ENCODE data around the gene FBXL7.

Gene FBXL7

GRCh38 chr5:15518786-15519185 lies 18.8 kb downstream of the FBXL7 start:
- TF ChIP-seq EZH2 (IDR thresholded peaks at IDR 0.05; ENCODE audit: borderline replicate concordance, low read length) (no peak), CTCF (IDR thresholded peaks at IDR 0.05; ENCODE audit: low read length) (no peak)
- H3K4me2 ChIP-seq (ENCODE audit: low read length) = no peak overlapping the region
- H3K9ac ChIP-seq (ENCODE audit: low read length) = no peak overlapping the region
- H3K9me3 ChIP-seq (ENCODE audit: low read length) = no peaks in the 10 kb centered on the region
- no peaks in the 10 kb centered on the region for H3K36me3 ChIP-seq (ENCODE audit: insufficient read depth, low read length)
- H3K27me3 ChIP-seq (ENCODE audit: insufficient read depth, low read length) = no peaks in the 10 kb centered on the region
- no peaks in the 10 kb centered on the region for H3K4me1 ChIP-seq (ENCODE audit: insufficient read depth, low read length, severe bottlenecking)
- no peaks in the 10 kb centered on the region for H4K20me1 ChIP-seq (ENCODE audit: insufficient read depth, low read length)
- no peak overlapping the region for H2AFZ ChIP-seq (ENCODE audit: low read length)
- no peaks in the 10 kb centered on the region for H3K9me2 ChIP-seq (ENCODE audit: low read depth, low read length)
- H3F3A ChIP-seq (ENCODE audit: insufficient read depth, low read length) = no peaks in the 10 kb centered on the region
- H3K4me3 ChIP-seq (ENCODE audit: low read depth, low read length, poor library complexity, severe bottlenecking) = no peak overlapping the region
- no peak overlapping the region for H3K27ac ChIP-seq (ENCODE audit: low read depth, low read length, poor library complexity, severe bottlenecking)
- no peaks in the 10 kb centered on the region for H3K79me2 ChIP-seq (ENCODE audit: insufficient read depth, low read length)

DNA sequence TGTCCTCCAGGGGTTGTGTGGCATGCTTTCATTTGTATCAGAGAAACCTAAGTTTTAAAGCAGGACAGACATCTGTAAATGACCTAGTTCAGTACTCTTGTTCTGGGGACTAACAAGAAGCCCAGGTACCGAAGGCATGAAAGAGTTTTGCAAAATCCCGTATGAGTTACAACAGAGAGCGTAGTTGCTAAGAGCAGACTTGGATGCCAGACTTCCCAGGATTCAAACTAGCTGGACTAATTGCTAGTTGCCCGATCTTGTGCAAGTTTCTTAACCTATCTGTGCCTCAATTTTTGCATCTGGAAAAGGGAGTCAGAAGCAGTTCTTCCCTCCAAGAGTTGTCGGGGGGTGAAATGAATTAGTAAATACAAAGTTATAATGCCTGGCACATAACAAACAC lies 20.9 kb downstream of the FBXL7 start:
- TF ChIP-seq EZH2 (IDR thresholded peaks at IDR 0.05; ENCODE audit: borderline replicate concordance, low read length) = no peak
- no peak for TF ChIP-seq CTCF (IDR thresholded peaks at IDR 0.05; ENCODE audit: low read length)
- H3K9me2 ChIP-seq (ENCODE audit: low read depth, low read length) = no peaks in the 10 kb centered on the region
- no peak overlapping the region for H3K4me2 ChIP-seq (ENCODE audit: low read length)
- H4K20me1 ChIP-seq (ENCODE audit: insufficient read depth, low read length) = no peaks in the 10 kb centered on the region
- H3K4me1 ChIP-seq (ENCODE audit: insufficient read depth, low read length, severe bottlenecking) = no peaks in the 10 kb centered on the region
- H3K27me3 ChIP-seq (ENCODE audit: insufficient read depth, low read length) = 0 out of 2 replicates have a peak, but pooled peaks cover 3% of the 10 kb centered on the region
- no peaks in the 10 kb centered on the region for H3F3A ChIP-seq (ENCODE audit: insufficient read depth, low read length)
- H3K9ac ChIP-seq (ENCODE audit: low read length) = no peak overlapping the region
- H3K27ac ChIP-seq (ENCODE audit: low read depth, low read length, poor library complexity, severe bottlenecking) = no peak overlapping the region
- no peaks in the 10 kb centered on the region for H3K36me3 ChIP-seq (ENCODE audit: insufficient read depth, low read length)
- no peak overlapping the region for H2AFZ ChIP-seq (ENCODE audit: low read length)
- no peaks in the 10 kb centered on the region for H3K9me3 ChIP-seq (ENCODE audit: low read length)
- H3K4me3 ChIP-seq (ENCODE audit: low read depth, low read length, poor library complexity, severe bottlenecking) = no peak overlapping the region
- no peaks in the 10 kb centered on the region for H3K79me2 ChIP-seq (ENCODE audit: insufficient read depth, low read length)

DNA sequence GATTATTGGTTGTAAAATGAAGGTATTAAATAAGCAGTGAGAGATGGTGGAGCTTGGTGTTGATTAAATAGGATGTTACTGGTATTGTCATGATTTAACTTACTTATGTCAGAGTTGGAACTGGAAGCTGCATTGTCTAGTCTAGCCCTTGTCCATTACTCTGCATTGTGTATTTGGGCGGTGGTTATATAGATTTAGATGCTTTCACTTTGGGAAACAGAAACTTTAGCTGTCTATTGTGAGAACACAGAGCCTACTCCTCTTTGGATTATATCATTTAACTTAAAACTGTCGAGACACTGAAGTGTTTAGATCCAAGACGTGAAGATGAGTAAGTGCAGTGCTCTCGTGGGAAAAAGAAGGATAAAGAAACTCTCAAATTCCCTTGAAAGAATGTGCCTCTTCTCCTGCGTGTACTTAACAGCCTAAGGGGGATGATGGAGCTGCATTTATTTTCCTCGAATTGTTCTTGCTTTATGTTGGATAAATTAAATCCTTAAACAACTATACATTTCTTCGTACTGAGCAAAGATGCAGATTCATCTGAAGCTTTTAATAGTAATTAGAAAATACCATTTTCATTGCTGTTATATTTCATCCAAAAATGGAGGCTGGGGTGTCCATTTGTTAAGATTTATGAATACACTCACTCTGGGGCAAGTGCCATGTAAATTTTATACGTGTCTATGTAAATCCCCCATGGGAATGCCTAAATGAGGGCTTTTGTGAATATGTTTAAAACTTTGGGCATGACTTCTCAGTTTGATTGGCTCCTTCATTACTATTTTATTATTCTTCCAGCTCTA lies 21.6 kb downstream of the FBXL7 start:
- no peaks in the 10 kb centered on the region for H3K79me2 ChIP-seq (ENCODE audit: insufficient read depth, low read length)
- H4K20me1 ChIP-seq (ENCODE audit: insufficient read depth, low read length) = no peaks in the 10 kb centered on the region
- H2AFZ ChIP-seq (ENCODE audit: low read length) = no peak overlapping the region
- H3K9ac ChIP-seq (ENCODE audit: low read length) = no peak overlapping the region
- no peaks in the 10 kb centered on the region for H3K9me3 ChIP-seq (ENCODE audit: low read length)
- TF ChIP-seq CTCF (IDR thresholded peaks at IDR 0.05; ENCODE audit: low read length) (no peak), EZH2 (IDR thresholded peaks at IDR 0.05; ENCODE audit: borderline replicate concordance, low read length) (no peak)
- H3K4me1 ChIP-seq (ENCODE audit: insufficient read depth, low read length, severe bottlenecking) = no peaks in the 10 kb centered on the region
- H3F3A ChIP-seq (ENCODE audit: insufficient read depth, low read length) = no peaks in the 10 kb centered on the region
- H3K9me2 ChIP-seq (ENCODE audit: low read depth, low read length) = no peaks in the 10 kb centered on the region
- 0 out of 2 replicates have a peak, but pooled peaks cover 3% of the 10 kb centered on the region for H3K27me3 ChIP-seq (ENCODE audit: insufficient read depth, low read length)
- no peak overlapping the region for H3K4me2 ChIP-seq (ENCODE audit: low read length)
- H3K4me3 ChIP-seq (ENCODE audit: low read depth, low read length, poor library complexity, severe bottlenecking) = no peak overlapping the region
- H3K27ac ChIP-seq (ENCODE audit: low read depth, low read length, poor library complexity, severe bottlenecking) = no peak overlapping the region
- no peaks in the 10 kb centered on the region for H3K36me3 ChIP-seq (ENCODE audit: insufficient read depth, low read length)
